H1 (cell line): Measurements from ENCODE around the gene C14orf132. TPM values are rescaled to one million over a fixed set of nuclear protein-coding genes. Genes with fewer than 3 reads are reported as not detected.

Experiments
- CTCF ChIA-PET: fragments of 300-600 bp; sonication (Branson Sonifier 250); formaldehyde crosslinking; loops from one replicate; lab custom pipeline; 2021; ENCODE audit not compliant: partially characterized antibody; lab: Charles Lee
- POLR2A ChIA-PET: fragments of 300-600 bp; sonication (Branson Sonifier 250); formaldehyde crosslinking; loops from one replicate; lab custom pipeline; 2021; ENCODE audit warnings: inconsistent platforms; ENCODE audit not compliant: partially characterized antibody; lab: Charles Lee
- DNase-seq, 2 experiments: peaks; one replicate each; pipeline versions ENCODE4 v3.0.0 to v3.0.0-alpha.2; 2010 to 2022; ENCODE audit warnings: low spot score in 2 of 2, low read depth in 1 of 2, mixed read lengths in 1 of 2
- FAIRE-seq: peaks from 2 replicates; lab custom pipeline; 2011; peaks lifted over from hg19 to GRCh38; lab: Jason Lieb, UNC
- H2AFZ ChIP-seq: 2 replicates; pipeline ENCODE4 v1.8.1; 2012; ENCODE audit warnings: low read length, inconsistent platforms
- H2AK5ac ChIP-seq: 2 replicates; pipeline ENCODE4 v1.6.1; 2013; ENCODE audit warnings: low read depth, low read length
- H2BK120ac ChIP-seq: replicated peaks from 2 replicates; pipeline ENCODE3; 2013; ENCODE audit warnings: low read depth, low read length, inconsistent platforms
- H2BK12ac ChIP-seq: 2 replicates; pipeline ENCODE4 v1.6.1; 2013; ENCODE audit warnings: low read depth, low read length
- H2BK15ac ChIP-seq: 2 replicates; pipeline ENCODE4 v1.6.1; 2013; ENCODE audit warnings: low read length
- H2BK20ac ChIP-seq: 2 replicates; pipeline ENCODE4 v1.6.1; 2013; ENCODE audit warnings: low read length
- H2BK5ac ChIP-seq: 2 replicates; pipeline ENCODE4 v1.6.1; 2013; ENCODE audit warnings: low read depth, low read length
- H3K14ac ChIP-seq: 2 replicates; pipeline ENCODE4 v1.6.1; 2013; ENCODE audit warnings: inconsistent platforms; ENCODE audit not compliant: insufficient read length
- H3K18ac ChIP-seq: 2 replicates; pipeline ENCODE4 v1.6.1; 2013; ENCODE audit warnings: low read length; ENCODE audit errors: extremely low read depth
- H3K23ac ChIP-seq: 2 replicates; pipeline ENCODE4 v1.6.1; 2013; ENCODE audit warnings: inconsistent platforms; ENCODE audit not compliant: insufficient read length
- H3K23me2 ChIP-seq: 2 replicates; pipeline ENCODE4 v1.6.1; 2013; ENCODE audit warnings: low read depth, low read length
- H3K27ac ChIP-seq: 2 replicates; pipeline ENCODE4 v1.6.1; 2011; ENCODE audit warnings: low read depth, low read length, inconsistent platforms
- H3K27me3 ChIP-seq, 4 experiments: replicated peaks in 1 of 4; 1 replicate in 1 of 4; 2 replicates in 3 of 4; pipeline versions ENCODE4 v1.6.1 to v1.8.1; 2011 to 2013; ENCODE audit warnings: low read length in 3 of 4, mild to moderate bottlenecking in 3 of 4, inconsistent platforms in 2 of 4, mixed read lengths in 2 of 4, moderate library complexity in 1 of 4; ENCODE audit not compliant: control insufficient read depth in 3 of 4, insufficient read depth in 3 of 4; ENCODE audit errors: extremely low read depth in 1 of 4
- H3K36me3 ChIP-seq, 4 experiments: 2 replicates each; pipeline versions ENCODE4 v1.6.1 to v1.8.1; 2011 to 2013; ENCODE audit warnings: mild to moderate bottlenecking in 4 of 4, low read length in 3 of 4, moderate library complexity in 2 of 4, control low read depth in 1 of 4, inconsistent platforms in 1 of 4; ENCODE audit not compliant: insufficient read depth in 4 of 4, control insufficient read depth in 2 of 4
- H3K4ac ChIP-seq: replicated peaks from 2 replicates; pipeline ENCODE3; 2013; ENCODE audit warnings: low read length, low read depth, mixed read lengths, inconsistent platforms; ENCODE audit not compliant: insufficient read length
- H3K4me1 ChIP-seq, 4 experiments: replicated peaks in 1 of 4; 1 replicate in 1 of 4; 2 replicates in 3 of 4; pipeline versions ENCODE4 v1.6.1 to v1.8.1; 2011 to 2013; ENCODE audit warnings: low read length in 3 of 4, inconsistent platforms in 2 of 4, mixed read lengths in 1 of 4; ENCODE audit not compliant: insufficient read depth in 4 of 4, control insufficient read depth in 3 of 4
- H3K4me2 ChIP-seq, 2 experiments: 2 replicates each; pipeline versions ENCODE4 v1.6.1 to v1.8.1; 2011 to 2013; ENCODE audit warnings: low read depth in 2 of 2, low read length in 2 of 2, control low read depth in 1 of 2, inconsistent platforms in 1 of 2, mild to moderate bottlenecking in 1 of 2; ENCODE audit not compliant: insufficient read depth in 1 of 2
- H3K4me3 ChIP-seq, 4 experiments: fragments of 200-600, 300-600 bp in 1 of 4; sonication (generic), shearing (Covaris generic), sonication (Bioruptor Twin) in 1 of 4; 2 replicates each; pipeline versions ENCODE4 v1.5.1 to v1.8.1; 2011 to 2016; ENCODE audit warnings: low read length in 4 of 4, low read depth in 3 of 4, control low read depth in 2 of 4, inconsistent platforms in 2 of 4, mild to moderate bottlenecking in 2 of 4, mixed read lengths in 1 of 4, moderate library complexity in 1 of 4; ENCODE audit not compliant: insufficient read depth in 2 of 4; ENCODE audit errors: extremely low read depth in 1 of 4
- H3K56ac ChIP-seq: replicated peaks from 2 replicates; pipeline ENCODE3; 2013; ENCODE audit warnings: low read depth, mild to moderate bottlenecking, mixed read lengths, low read length, inconsistent platforms; ENCODE audit not compliant: insufficient read length
- H3K79me1 ChIP-seq: 2 replicates; pipeline ENCODE4 v1.6.1; 2013; ENCODE audit warnings: low read depth, low read length, control low read depth
- H3K79me2 ChIP-seq, 2 experiments: 2 replicates each; pipeline versions ENCODE4 v1.6.1 to v1.8.1; 2012 to 2013; ENCODE audit warnings: low read length in 2 of 2, mild to moderate bottlenecking in 2 of 2, inconsistent platforms in 1 of 2; ENCODE audit not compliant: insufficient read depth in 2 of 2, control insufficient read depth in 1 of 2
- H3K9ac ChIP-seq, 4 experiments: replicated peaks in 1 of 4; 1 replicate in 1 of 4; 2 replicates in 3 of 4; pipeline versions ENCODE4 v1.6.1 to v1.8.1; 2011 to 2013; ENCODE audit warnings: low read depth in 3 of 4, low read length in 3 of 4, control low read depth in 2 of 4, mild to moderate bottlenecking in 2 of 4, moderate library complexity in 2 of 4, inconsistent platforms in 1 of 4; ENCODE audit errors: extremely low read depth in 1 of 4
- H3K9me3 ChIP-seq, 2 experiments: 2 replicates each; pipeline versions ENCODE4 v1.6.1 to v1.8.1; 2012 to 2013; ENCODE audit warnings: mild to moderate bottlenecking in 2 of 2, moderate library complexity in 2 of 2, control low read depth in 1 of 2, inconsistent platforms in 1 of 2, low read depth in 1 of 2, low read length in 1 of 2, mixed read lengths in 1 of 2; ENCODE audit not compliant: insufficient read depth in 2 of 2
- H4K20me1 ChIP-seq, 2 experiments: replicated peaks in 1 of 2; 2 replicates each; pipeline versions ENCODE3 to v1.8.1; 2011 to 2013; ENCODE audit warnings: inconsistent platforms in 2 of 2, low read length in 2 of 2, mild to moderate bottlenecking in 1 of 2; ENCODE audit not compliant: insufficient read depth in 2 of 2, control insufficient read depth in 1 of 2
- H4K5ac ChIP-seq: 2 replicates; pipeline ENCODE4 v1.6.1; 2013; ENCODE audit warnings: low read length, low read depth, mixed read lengths, inconsistent platforms; ENCODE audit not compliant: insufficient read length
- H4K8ac ChIP-seq: 2 replicates; pipeline ENCODE4 v1.8.0; 2013; ENCODE audit warnings: mild to moderate bottlenecking, moderate library complexity, low read length, inconsistent platforms; ENCODE audit not compliant: insufficient read depth; ENCODE audit errors: extremely low read depth
- H4K91ac ChIP-seq: replicated peaks from 2 replicates; pipeline ENCODE3; 2013; ENCODE audit warnings: low read length, mixed read lengths, inconsistent platforms; ENCODE audit not compliant: insufficient read length
- CHD2 ChIP-seq: IDR thresholded peaks from 2 replicates; pipeline ENCODE4 v1.6.1; 2012; ENCODE audit warnings: low read length, improper control_type of control experiment
- CTCF ChIP-seq, 3 experiments: IDR thresholded peaks; 1 replicate in 2 of 3; 2 replicates in 1 of 3; pipeline versions ENCODE4 v1.5.1 to v1.6.1; 2011; ENCODE audit warnings: low read length in 3 of 3, mild to moderate bottlenecking in 3 of 3, inconsistent platforms in 2 of 3, low read depth in 1 of 3, moderate library complexity in 1 of 3; ENCODE audit not compliant: insufficient read depth in 1 of 3; ENCODE audit errors: control extremely low read depth in 1 of 3
- KDM1A ChIP-seq: fragments of 200-600, 300-600 bp; sonication (generic); IDR thresholded peaks from 2 replicates; pipeline ENCODE4 v1.7.1; 2016; ENCODE audit warnings: mild to moderate bottlenecking, low read length, borderline replicate concordance
- MAFK ChIP-seq: IDR thresholded peaks from 2 replicates; pipeline ENCODE4 v1.6.1; 2012; ENCODE audit warnings: low read depth, mild to moderate bottlenecking, improper control_type of control experiment, low read length
- POLR2A ChIP-seq, 2 experiments: IDR thresholded peaks; 1 replicate in 1 of 2; 2 replicates in 1 of 2; pipeline ENCODE4 v1.6.1; 2011; ENCODE audit warnings: low read depth in 2 of 2, low read length in 2 of 2, mild to moderate bottlenecking in 2 of 2; ENCODE audit errors: control extremely low read depth in 1 of 2
- POU5F1 ChIP-seq: IDR thresholded peaks from 2 replicates; pipeline ENCODE4 v1.6.1; 2011; ENCODE audit warnings: low read depth, mild to moderate bottlenecking, low read length, moderate library complexity
- RBBP5 ChIP-seq: IDR thresholded peaks from 2 replicates; pipeline ENCODE4 v1.7.1; 2012; ENCODE audit warnings: low read depth, mild to moderate bottlenecking, inconsistent platforms, low read length, moderate library complexity, borderline replicate concordance
- TAF1 ChIP-seq: IDR thresholded peaks from 2 replicates; pipeline ENCODE4 v1.6.1; 2011; ENCODE audit warnings: mild to moderate bottlenecking, low read depth, low read length
- TBP ChIP-seq: IDR thresholded peaks from 2 replicates; pipeline ENCODE4 v1.6.1; 2011; ENCODE audit warnings: low read depth, low read length, improper control_type of control experiment
- TCF12 ChIP-seq: IDR thresholded peaks from 2 replicates; pipeline ENCODE4 v1.6.1; 2011; ENCODE audit warnings: low read depth, mild to moderate bottlenecking, low read length
- ZNF274 ChIP-seq: IDR thresholded peaks from 2 replicates; pipeline ENCODE4 v1.7.0; 2012; ENCODE audit warnings: low read length, borderline replicate concordance; ENCODE audit errors: extremely low read depth
- WGBS, 2 experiments: shearing (Covaris generic) in 1 of 2; methylation state at CpG; one replicate each; pipeline versions ENCODE4 v1.1.6 to v1.1.7; 2013 to 2015; ENCODE audit warnings: low lambda C conversion rate in 2 of 2, mixed read lengths in 2 of 2, inconsistent platforms in 1 of 2, low coverage in 1 of 2, missing lambda C conversion rate in 1 of 2; ENCODE audit not compliant: insufficient replicate concordance in 2 of 2, insufficient coverage in 1 of 2, insufficient read length in 1 of 2; ENCODE audit errors: extremely low coverage in 1 of 2, missing lambda C conversion rate in 1 of 2; 5-methylcytosine and 5-hydroxymethylcytosine counted together
- polyA plus RNA-seq, 7 experiments: library from polyadenylated mRNA; depleted of rRNA in 3 of 7; stranded (reverse) in 5 of 7; unstranded in 2 of 7; fragments of >200 nt in 5 of 7; fragments of 200-250 nt in 2 of 7; gene quantifications; 1 replicate in 5 of 7; 2 replicates in 1 of 7; 4 replicates in 1 of 7; pipeline versions ENCODE4 v1.2.1 to v1.2.3, GENCODE V29; 2011 to 2013; ENCODE audit warnings: missing spikeins in 2 of 7, mixed read lengths in 2 of 7
- total RNA-seq: library from RNA; stranded (reverse); fragmentation: NEBNext Ultra II Directional; extraction: Animal tissue kit (Norgen Biotek cat#: 25700); gene quantifications from 2 replicates; pipeline ENCODE4 v1.2.1, GENCODE V29; 2021
- TF ChIP-seq, protein P1 (sequence below): IDR thresholded peaks from 2 replicates; pipeline ENCODE4 v1.6.1; 2011; ENCODE audit warnings: low read length, improper control_type of control experiment

C14orf132 gene
- total and polyA plus RNA-seq, 2 of the 8 experiments (the other 6 are each of a cell fraction or from before 2014, with no cell fraction given): 11.7 to 32.5 TPM

DNA sequence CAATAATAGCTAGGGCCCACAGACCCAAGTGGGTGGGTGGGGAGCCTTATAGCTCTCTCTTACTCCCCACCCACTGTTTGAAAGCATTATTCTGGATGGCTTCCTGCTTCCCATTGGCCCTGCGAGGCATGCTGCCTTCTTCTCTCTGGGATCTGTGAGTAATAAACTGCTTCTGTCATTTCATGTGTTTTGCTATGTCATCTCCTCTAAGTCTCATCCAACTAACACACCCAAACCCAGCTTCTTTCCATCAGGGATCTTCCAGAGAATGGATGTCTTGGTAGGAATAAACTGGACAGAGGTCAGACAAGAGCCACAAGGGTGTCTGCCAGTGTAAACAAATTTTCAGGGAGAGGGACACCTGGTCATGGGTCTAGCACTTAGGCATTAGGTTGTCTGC, 99.1 kb downstream of the C14orf132 start:
- Histone ChIP-seq H3K9me3 (peaks cover 2 to 6% of the 10 kb centered on the region in 2 experiments; a peak in 2 of 4 replicates), H3K4ac (no peak overlapping the region), H3K4me2 (no peak overlapping the region), H2BK120ac (no peak overlapping the region), H3K9ac (no peak overlapping the region), H3K56ac (no peak overlapping the region), H2BK12ac (no peak overlapping the region), H3K36me3 (no peaks in the 10 kb centered on the region), H3K27ac (no peak overlapping the region), H4K8ac (no peak overlapping the region), H2AK5ac (no peak overlapping the region), H4K5ac (no peak overlapping the region), H3K79me2 (no peaks in the 10 kb centered on the region), H3K27me3 (no peaks in the 10 kb centered on the region; a peak in 1 of 7 replicates), H3K4me1 (no peaks in the 10 kb centered on the region), H2BK5ac (no peak overlapping the region), H2BK20ac (no peak overlapping the region), H3K4me3 (no peak overlapping the region), H3K18ac (no peak overlapping the region), H3K23me2 (no peaks in the 10 kb centered on the region), H3K23ac (no peak overlapping the region), H2BK15ac (no peak overlapping the region), H2AFZ (no peak overlapping the region), H4K91ac (no peak overlapping the region), H3K14ac (no peak overlapping the region), H3K79me1 (no peaks in the 10 kb centered on the region), H4K20me1 (no peaks in the 10 kb centered on the region)
- WGBS, 2 experiments: 75% methylated on average over 1 of the region's 1 CpG; no CpG with 5 or more reads in 1 of the 2 experiments
- no peak for DNase-seq
- POLR2A ChIA-PET: no interaction called here
- no peak for FAIRE-seq
- CTCF ChIA-PET: interaction anchor here (1.4 to 2.2 kb wide), 3 partner anchors 10 to 572 kb away, joined by 4 to 7 read pairs (median 5); no protein-coding TSS in a partner anchor
- TF ChIP-seq CHD2: no peak
- no peak for TF ChIP-seq KDM1A
- no peak for TF ChIP-seq CTCF (IDR thresholded peaks at IDR 0.05; ENCODE audit: control extremely low read depth in 1 of 3, insufficient read depth in 1 of 3, low read depth in 1 of 3, low read length in 3 of 3)
- no peak for TF ChIP-seq POLR2A (IDR thresholded peaks at IDR 0.05; ENCODE audit: control extremely low read depth in 1 of 2, low read depth in 2 of 2, low read length in 2 of 2)
- no peak for TF ChIP-seq TCF12
- no peak for TF ChIP-seq MAFK
- no peak for TF ChIP-seq POU5F1
- no peak for TF ChIP-seq TAF1
- no peak for TF ChIP-seq TBP
- TF ChIP-seq ZNF274: no peak
- TF ChIP-seq, protein P1, sequence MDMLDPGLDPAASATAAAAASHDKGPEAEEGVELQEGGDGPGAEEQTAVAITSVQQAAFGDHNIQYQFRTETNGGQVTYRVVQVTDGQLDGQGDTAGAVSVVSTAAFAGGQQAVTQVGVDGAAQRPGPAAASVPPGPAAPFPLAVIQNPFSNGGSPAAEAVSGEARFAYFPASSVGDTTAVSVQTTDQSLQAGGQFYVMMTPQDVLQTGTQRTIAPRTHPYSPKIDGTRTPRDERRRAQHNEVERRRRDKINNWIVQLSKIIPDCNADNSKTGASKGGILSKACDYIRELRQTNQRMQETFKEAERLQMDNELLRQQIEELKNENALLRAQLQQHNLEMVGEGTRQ: no peak
- TF ChIP-seq RBBP5: no peak
